Measurements from ENCODE around the gene GNA14.
"Not testable (repeated sequence)": the region's sequence is repeated elsewhere in the genome, so short reads cannot be mapped to it uniquely, and the experiment has no call there.

Gene GNA14

GRCh38 chr9:77588271-77588937 is 59.7 kb downstream of the GNA14 start:
- DNase-seq (ENCODE audit: low read depth in 2 of 2): peak; percentile 81 to 85

GRCh38 chr9:77587851-77588250 is 60.3 kb downstream of the GNA14 start:
- DNase-seq (ENCODE audit: low read depth in 2 of 2): no peak

GRCh38 chr9:77587042-77587441 is 61.1 kb downstream of the GNA14 start:
- DNase-seq (ENCODE audit: low read depth in 2 of 2): peak; percentile 31 to 39

- DNase-seq (ENCODE audit: low read depth in 2 of 2): no peak
These were observed 61.5 kb downstream of the GNA14 start for GRCh38 chr9:77586591-77586990.

GRCh38 chr9:77585335-77585786 is 62.8 kb downstream of the GNA14 start:
- DNase-seq (ENCODE audit: low read depth in 2 of 2): no peak

GRCh38 chr9:77584927-77585326 is 63.2 kb downstream of the GNA14 start:
- not testable (repeated sequence) for DNase-seq (ENCODE audit: low read depth in 2 of 2)

- no peak for DNase-seq (ENCODE audit: low read depth in 2 of 2)
These were observed 65.1 kb downstream of the GNA14 start for GRCh38 chr9:77582961-77583576.

GRCh38 chr9:77582525-77582924 is 65.6 kb downstream of the GNA14 start:
- DNase-seq (ENCODE audit: low read depth in 2 of 2): no peak

- no peak for DNase-seq (ENCODE audit: low read depth in 2 of 2)
These were observed 72.3 kb downstream of the GNA14 start for GRCh38 chr9:77575785-77576184.

- DNase-seq (ENCODE audit: low read depth in 2 of 2): no peak
These were observed 78.8 kb downstream of the GNA14 start for GRCh38 chr9:77569335-77569734.

GRCh38 chr9:77563174-77563573 is 84.9 kb downstream of the GNA14 start:
- no peak for DNase-seq (ENCODE audit: low read depth in 2 of 2)

- no peak for DNase-seq (ENCODE audit: low read depth in 2 of 2)
These were observed 85.9 kb downstream of the GNA14 start for GRCh38 chr9:77562019-77562748.

GRCh38 chr9:77561331-77562018 is 86.6 kb downstream of the GNA14 start:
- DNase-seq (ENCODE audit: low read depth in 2 of 2): no peak

- DNase-seq (ENCODE audit: low read depth in 2 of 2): no peak
These were observed 91.7 kb downstream of the GNA14 start for GRCh38 chr9:77556396-77556795.

GRCh38 chr9:77554586-77555105 is 93.5 kb downstream of the GNA14 start:
- no peak for DNase-seq (ENCODE audit: low read depth in 2 of 2)

GRCh38 chr9:77547106-77547730 is 100.9 kb downstream of the GNA14 start:
- no peak for DNase-seq (ENCODE audit: low read depth in 2 of 2)

GRCh38 chr9:77546376-77546950 is 101.7 kb downstream of the GNA14 start:
- no peak for DNase-seq (ENCODE audit: low read depth in 2 of 2)

- DNase-seq (ENCODE audit: low read depth in 2 of 2): no peak
These were observed 103.6 kb downstream of the GNA14 start for GRCh38 chr9:77544546-77544945.

- no peak for DNase-seq (ENCODE audit: low read depth in 2 of 2)
These were observed 104.8 kb downstream of the GNA14 start for GRCh38 chr9:77543131-77543822.

- DNase-seq (ENCODE audit: low read depth in 2 of 2): no peak
These were observed 106.5 kb downstream of the GNA14 start for GRCh38 chr9:77541600-77541999.

GRCh38 chr9:77541055-77541454 is 107.1 kb downstream of the GNA14 start:
- DNase-seq (ENCODE audit: low read depth in 2 of 2): no peak
